Adipocyte (in vitro differentiated cells): ENCODE data around the gene INPP5F.
A peak's percentile ranks its signal among the peaks of the same experiment; 100 is the strongest.

Experiments used
- DNase-seq: peaks from one replicate; pipeline ENCODE4 v3.0.0-alpha.2; 2015; ENCODE audit warnings: low read depth
- H3K27me3 ChIP-seq: replicated peaks from 2 replicates; pipeline ENCODE4 v1.7.0; 2013; ENCODE audit warnings: mild to moderate bottlenecking, low read length, moderate library complexity; ENCODE audit not compliant: control insufficient read depth, insufficient read depth
- H3K36me3 ChIP-seq: 2 replicates; pipeline ENCODE4 v1.7.0; 2013; ENCODE audit warnings: low read length, mild to moderate bottlenecking, moderate library complexity; ENCODE audit not compliant: control insufficient read depth, insufficient read depth, severe bottlenecking
- H3K4me1 ChIP-seq: 2 replicates; pipeline ENCODE4 v1.7.0; 2013; ENCODE audit warnings: mild to moderate bottlenecking, low read length, moderate library complexity; ENCODE audit not compliant: control insufficient read depth, insufficient read depth
- H3K4me3 ChIP-seq: 2 replicates; pipeline ENCODE4 v1.7.0; 2013; ENCODE audit warnings: mild to moderate bottlenecking, low read length, moderate library complexity
- H3K9ac ChIP-seq: 2 replicates; pipeline ENCODE4 v1.7.0; 2013; ENCODE audit warnings: mild to moderate bottlenecking, low read length, moderate library complexity
- H3K9me3 ChIP-seq: 2 replicates; pipeline ENCODE4 v1.7.0; 2013; ENCODE audit warnings: mild to moderate bottlenecking, low read length, moderate library complexity; ENCODE audit not compliant: control insufficient read depth

The INPP5F gene

GRCh38 chr10:119831656-119832055, 105.8 kb downstream of the INPP5F start:
- DNase-seq = no peak
- Histone ChIP-seq H3K9me3 (no peaks in the 10 kb centered on the region), H3K9ac (no peak overlapping the region), H3K4me1 (no peaks in the 10 kb centered on the region), H3K27me3 (no peaks in the 10 kb centered on the region), H3K4me3 (no peak overlapping the region), H3K36me3 (peaks cover 96% of the 10 kb centered on the region)

GRCh38 chr10:119832951-119833350, 107.1 kb downstream of the INPP5F start:
- DNase-seq = no peak
- H3K9me3 ChIP-seq = no peaks in the 10 kb centered on the region
- no peak overlapping the region for H3K9ac ChIP-seq
- H3K4me1 ChIP-seq = no peaks in the 10 kb centered on the region
- peaks cover 96% of the 10 kb centered on the region for H3K36me3 ChIP-seq
- no peaks in the 10 kb centered on the region for H3K27me3 ChIP-seq
- no peak overlapping the region for H3K4me3 ChIP-seq

GRCh38 chr10:119834188-119834587, 108.3 kb downstream of the INPP5F start:
- DNase-seq = no peak
- peaks cover 95% of the 10 kb centered on the region for H3K36me3 ChIP-seq
- no peak overlapping the region for H3K4me3 ChIP-seq
- H3K4me1 ChIP-seq = no peaks in the 10 kb centered on the region
- no peaks in the 10 kb centered on the region for H3K9me3 ChIP-seq
- H3K9ac ChIP-seq = no peak overlapping the region
- H3K27me3 ChIP-seq = no peaks in the 10 kb centered on the region

- H3K27me3 ChIP-seq = no peaks in the 10 kb centered on the region
- H3K9ac ChIP-seq = no peak overlapping the region
- H3K36me3 ChIP-seq = peaks cover 78% of the 10 kb centered on the region
- no peak overlapping the region for H3K4me3 ChIP-seq
- H3K9me3 ChIP-seq = no peaks in the 10 kb centered on the region
- DNase-seq = no peak
- peaks cover 42% of the 10 kb centered on the region for H3K4me1 ChIP-seq
These were observed 119.8 kb downstream of the INPP5F start for GRCh38 chr10:119845656-119846055.

- H3K4me1 ChIP-seq = peaks cover 39% of the 10 kb centered on the region
- DNase-seq = peak; percentile 72
- no peaks in the 10 kb centered on the region for H3K9me3 ChIP-seq
- H3K27me3 ChIP-seq = no peaks in the 10 kb centered on the region
- H3K9ac ChIP-seq = peak overlapping the region; percentile 20
- H3K4me3 ChIP-seq = peak overlapping the region; percentile 7
- H3K36me3 ChIP-seq = peaks cover 73% of the 10 kb centered on the region
These were observed 123.4 kb downstream of the INPP5F start for GRCh38 chr10:119849031-119849789.

GRCh38 chr10:119849944-119850343, 124.1 kb downstream of the INPP5F start:
- H3K36me3 ChIP-seq = peaks cover 67% of the 10 kb centered on the region
- H3K9me3 ChIP-seq = no peaks in the 10 kb centered on the region
- peak overlapping the region; percentile 7 for H3K4me3 ChIP-seq
- H3K4me1 ChIP-seq = peaks cover 39% of the 10 kb centered on the region
- H3K9ac ChIP-seq = peak overlapping the region; percentile 20
- peak; percentile 13 for DNase-seq
- no peaks in the 10 kb centered on the region for H3K27me3 ChIP-seq

- no peak overlapping the region for H3K4me3 ChIP-seq
- H3K27me3 ChIP-seq = no peaks in the 10 kb centered on the region
- no peak for DNase-seq
- H3K36me3 ChIP-seq = peaks cover 67% of the 10 kb centered on the region
- no peak overlapping the region for H3K9ac ChIP-seq
- no peaks in the 10 kb centered on the region for H3K9me3 ChIP-seq
- H3K4me1 ChIP-seq = peaks cover 34% of the 10 kb centered on the region
These were observed 126.4 kb downstream of the INPP5F start for GRCh38 chr10:119852277-119852676.

GRCh38 chr10:119852822-119853221, 127.0 kb downstream of the INPP5F start:
- peaks cover 34% of the 10 kb centered on the region for H3K4me1 ChIP-seq

GRCh38 chr10:119853574-119853973, 127.7 kb downstream of the INPP5F start:
- H3K4me1 ChIP-seq = peaks cover 34% of the 10 kb centered on the region
- H3K4me3 ChIP-seq = no peak overlapping the region
- H3K9ac ChIP-seq = no peak overlapping the region
- H3K36me3 ChIP-seq = peaks cover 69% of the 10 kb centered on the region
- no peaks in the 10 kb centered on the region for H3K27me3 ChIP-seq
- DNase-seq = no peak
- H3K9me3 ChIP-seq = no peaks in the 10 kb centered on the region

More at GRCh38 chr10:119852822-119853221, 127.0 kb downstream of the INPP5F start:
- Histone ChIP-seq H3K9ac (no peak overlapping the region), H3K36me3 (peaks cover 69% of the 10 kb centered on the region), H3K4me3 (no peak overlapping the region), H3K27me3 (no peaks in the 10 kb centered on the region), H3K9me3 (no peaks in the 10 kb centered on the region)
- no peak for DNase-seq

GRCh38 chr10:119858063-119858462, 132.2 kb downstream of the INPP5F start:
- Histone ChIP-seq H3K4me1 (peaks cover 21% of the 10 kb centered on the region), H3K4me3 (no peak overlapping the region), H3K9me3 (no peaks in the 10 kb centered on the region), H3K36me3 (peaks cover 41% of the 10 kb centered on the region), H3K9ac (peak overlapping the region; percentile 53), H3K27me3 (no peaks in the 10 kb centered on the region)
- DNase-seq = no peak

- H3K9ac ChIP-seq = peak overlapping the region; percentile 45
- H3K4me3 ChIP-seq = no peak overlapping the region
- DNase-seq = peak; percentile 82
- H3K27me3 ChIP-seq = no peaks in the 10 kb centered on the region
- H3K36me3 ChIP-seq = peaks cover 31% of the 10 kb centered on the region
- H3K4me1 ChIP-seq = peaks cover 18% of the 10 kb centered on the region
- H3K9me3 ChIP-seq = no peaks in the 10 kb centered on the region
These were observed 133.8 kb downstream of the INPP5F start for GRCh38 chr10:119859420-119860258.
